Measurements from ENCODE around the gene HELZ. TPM values are rescaled to one million over a fixed set of nuclear protein-coding genes. Genes with fewer than 3 reads are reported as not detected.
"Not testable (repeated sequence)": the region's sequence is repeated elsewhere in the genome, so short reads cannot be mapped to it uniquely, and the experiment has no call there.

Gene HELZ
- polyA plus RNA-seq, 1 donor: 25.7 TPM

DNA sequence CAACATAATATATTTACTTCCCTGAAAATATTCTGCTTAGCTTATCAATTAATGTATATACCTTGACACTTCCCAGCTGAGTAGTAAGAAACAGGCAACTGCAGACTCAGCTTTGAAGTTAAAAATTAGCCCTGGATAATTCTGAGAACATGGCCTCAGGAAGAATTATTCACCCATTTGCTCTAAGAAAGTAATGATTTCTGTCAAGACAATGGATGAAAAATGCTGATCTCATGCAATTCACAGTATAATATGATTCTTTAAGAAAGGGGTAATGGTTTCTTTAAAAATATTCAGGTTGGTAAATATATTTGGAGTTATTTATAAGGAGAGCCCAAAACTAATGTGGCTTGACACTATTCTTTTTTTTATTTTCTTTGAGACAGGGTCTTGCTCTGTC is 111.8 kb downstream of the HELZ start:
- H3K4me1 ChIP-seq (ENCODE audit: control insufficient read depth, insufficient read depth, low read length): no peaks in the 10 kb centered on the region
- no peak overlapping the region for H3K4me3 ChIP-seq (ENCODE audit: low read length)
- H3K36me3 ChIP-seq (ENCODE audit: control insufficient read depth, insufficient read depth, low read length): peaks cover 28% of the 10 kb centered on the region
- no peaks in the 10 kb centered on the region for H3K27me3 ChIP-seq (ENCODE audit: control insufficient read depth, insufficient read depth, low read length)
- H3K9me3 ChIP-seq (ENCODE audit: control insufficient read depth, low read depth, low read length): no peaks in the 10 kb centered on the region
- no peak overlapping the region for H3K27ac ChIP-seq (ENCODE audit: low read length)
- DNase-seq: peak in 1 of 2 donors; percentile 31

DNA sequence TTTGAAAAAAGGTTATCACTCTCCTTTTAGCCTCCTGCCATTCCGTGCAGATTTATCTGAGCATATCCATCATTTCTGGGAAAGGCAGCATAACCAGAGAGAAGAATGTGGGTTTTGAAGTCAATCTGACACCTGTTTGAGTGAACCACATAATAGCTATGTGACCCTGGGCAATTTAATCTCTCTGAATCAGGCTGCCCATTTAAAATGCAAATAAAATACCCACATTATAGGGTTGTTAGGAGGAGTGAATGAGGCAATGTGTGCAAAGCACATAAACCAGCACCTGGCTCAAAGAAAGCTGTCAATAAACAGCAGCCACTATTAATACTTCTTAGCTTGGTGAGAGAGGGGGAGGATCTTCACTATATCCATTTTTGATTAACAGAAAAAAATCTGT is 112.6 kb downstream of the HELZ start:
- no peaks in the 10 kb centered on the region for H3K27me3 ChIP-seq (ENCODE audit: control insufficient read depth, insufficient read depth, low read length)
- no peaks in the 10 kb centered on the region for H3K9me3 ChIP-seq (ENCODE audit: control insufficient read depth, low read depth, low read length)
- peaks cover 30% of the 10 kb centered on the region for H3K36me3 ChIP-seq (ENCODE audit: control insufficient read depth, insufficient read depth, low read length)

DNA sequence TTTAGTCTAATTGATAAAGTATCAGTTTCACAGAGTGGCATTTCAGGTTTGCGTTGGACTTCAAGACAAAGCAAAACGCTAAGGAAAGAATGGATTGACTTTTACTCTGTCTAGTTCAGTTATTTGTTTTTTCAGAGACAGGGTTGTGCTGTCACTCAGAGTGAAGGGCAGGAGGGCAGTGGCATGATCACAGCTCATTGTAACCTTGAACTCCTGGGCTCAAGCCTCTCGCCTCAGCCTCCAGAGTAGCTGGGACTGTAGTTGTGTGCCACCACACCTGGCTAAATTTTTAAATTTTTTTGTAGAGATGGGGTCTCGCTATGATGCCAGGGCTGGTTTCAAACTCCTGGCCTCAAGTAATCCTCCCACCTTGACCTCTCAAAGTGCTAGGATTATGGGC is 114.2 kb downstream of the HELZ start:
- H3K27me3 ChIP-seq (ENCODE audit: control insufficient read depth, insufficient read depth, low read length): no peaks in the 10 kb centered on the region
- no peak overlapping the region for H3K27ac ChIP-seq (ENCODE audit: low read length)
- peaks cover 24% of the 10 kb centered on the region for H3K36me3 ChIP-seq (ENCODE audit: control insufficient read depth, insufficient read depth, low read length)
- no CpG with 5 or more reads among the region's 4 CpGs for WGBS (ENCODE audit: insufficient coverage, low lambda C conversion rate)
- no peak for DNase-seq
- H3K9me3 ChIP-seq (ENCODE audit: control insufficient read depth, low read depth, low read length): no peaks in the 10 kb centered on the region
- no peaks in the 10 kb centered on the region for H3K4me1 ChIP-seq (ENCODE audit: control insufficient read depth, insufficient read depth, low read length)
- no peak overlapping the region for H3K4me3 ChIP-seq (ENCODE audit: low read length)

More for the DNA sequence above, 112.6 kb downstream of the HELZ start:
- no peak overlapping the region for H3K4me3 ChIP-seq (ENCODE audit: low read length)
- no CpG with 5 or more reads among the region's 1 CpG for WGBS (ENCODE audit: insufficient coverage, low lambda C conversion rate)
- H3K4me1 ChIP-seq (ENCODE audit: control insufficient read depth, insufficient read depth, low read length): no peaks in the 10 kb centered on the region
- H3K27ac ChIP-seq (ENCODE audit: low read length): no peak overlapping the region
- DNase-seq: no peak

DNA sequence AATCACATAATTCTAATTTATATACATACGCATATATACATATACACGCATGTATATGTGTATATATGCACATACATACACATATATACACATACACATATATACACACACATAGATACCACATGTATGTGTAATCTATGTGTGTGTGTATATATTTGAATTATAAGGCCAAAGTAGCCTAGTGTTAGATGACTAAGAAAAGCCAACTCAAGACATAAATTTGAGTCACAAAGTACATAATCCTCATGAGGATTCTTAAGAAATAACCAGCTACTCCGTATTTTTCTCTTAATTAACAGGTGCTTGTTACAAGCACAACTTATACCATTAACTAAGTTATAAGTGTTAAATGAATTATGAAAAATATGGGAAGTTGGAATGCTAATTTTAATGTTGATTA is 115.7 kb downstream of the HELZ start:
- 100% methylated on average over 1 of the region's 3 CpGs for WGBS (ENCODE audit: insufficient coverage, low lambda C conversion rate)
- Histone ChIP-seq H3K4me1 (ENCODE audit: control insufficient read depth, insufficient read depth, low read length) (no peaks in the 10 kb centered on the region), H3K27me3 (ENCODE audit: control insufficient read depth, insufficient read depth, low read length) (no peaks in the 10 kb centered on the region), H3K27ac (ENCODE audit: low read length) (no peak overlapping the region), H3K4me3 (ENCODE audit: low read length) (no peak overlapping the region), H3K36me3 (ENCODE audit: control insufficient read depth, insufficient read depth, low read length) (peaks cover 18% of the 10 kb centered on the region), H3K9me3 (ENCODE audit: control insufficient read depth, low read depth, low read length) (no peaks in the 10 kb centered on the region)
- DNase-seq: no peak

DNA sequence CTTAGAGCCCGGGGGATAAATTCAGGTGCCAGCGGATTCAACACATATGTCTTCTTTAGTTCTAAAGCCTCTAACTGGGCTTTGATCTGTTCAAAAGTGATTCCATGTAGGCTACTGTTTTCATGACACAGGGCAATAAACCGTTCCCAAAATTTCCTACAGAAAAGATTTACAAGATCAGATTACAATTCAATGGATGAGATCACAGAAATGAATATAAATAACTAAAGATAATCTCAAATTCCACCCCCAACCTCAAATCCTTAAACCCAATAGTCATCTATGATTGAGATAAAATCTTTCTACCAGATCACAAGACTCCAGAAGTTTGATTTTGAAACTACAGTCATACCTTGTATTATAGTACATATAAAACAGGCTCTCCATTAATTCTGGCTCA is 116.3 kb downstream of the HELZ start:
- no peak overlapping the region for H3K27ac ChIP-seq (ENCODE audit: low read length)
- WGBS (ENCODE audit: insufficient coverage, low lambda C conversion rate): 83% methylated on average over 1 of the region's 3 CpGs
- no peak for DNase-seq
- no peak overlapping the region for H3K4me3 ChIP-seq (ENCODE audit: low read length)
- H3K9me3 ChIP-seq (ENCODE audit: control insufficient read depth, low read depth, low read length): no peaks in the 10 kb centered on the region
- no peaks in the 10 kb centered on the region for H3K27me3 ChIP-seq (ENCODE audit: control insufficient read depth, insufficient read depth, low read length)
- H3K36me3 ChIP-seq (ENCODE audit: control insufficient read depth, insufficient read depth, low read length): peaks cover 15% of the 10 kb centered on the region
- no peaks in the 10 kb centered on the region for H3K4me1 ChIP-seq (ENCODE audit: control insufficient read depth, insufficient read depth, low read length)

DNA sequence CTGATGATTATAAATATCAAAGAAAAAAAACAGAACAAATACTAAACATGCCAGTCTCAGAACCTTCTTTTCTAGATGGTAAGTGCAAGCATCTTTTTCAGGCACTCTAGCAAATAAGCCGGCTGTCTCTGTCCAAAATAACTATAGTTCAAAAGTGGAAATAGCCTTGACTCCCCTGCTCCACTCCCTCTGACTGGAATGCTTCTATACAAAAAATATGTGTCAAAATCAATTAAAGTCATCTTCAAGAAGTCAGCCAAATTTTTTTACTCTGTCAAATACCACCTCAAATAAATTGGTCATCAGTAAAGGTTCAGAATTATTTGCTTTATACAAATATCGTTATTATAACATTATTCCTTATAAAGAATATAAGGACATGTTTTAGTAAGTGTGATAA is 117.1 kb downstream of the HELZ start:
- H3K27me3 ChIP-seq (ENCODE audit: control insufficient read depth, insufficient read depth, low read length): no peaks in the 10 kb centered on the region
- H3K36me3 ChIP-seq (ENCODE audit: control insufficient read depth, insufficient read depth, low read length): peaks cover 15% of the 10 kb centered on the region
- no peak overlapping the region for H3K4me3 ChIP-seq (ENCODE audit: low read length)
- no peak for DNase-seq
- H3K27ac ChIP-seq (ENCODE audit: low read length): no peak overlapping the region
- H3K9me3 ChIP-seq (ENCODE audit: control insufficient read depth, low read depth, low read length): no peaks in the 10 kb centered on the region
- WGBS (ENCODE audit: insufficient coverage, low lambda C conversion rate): no CpG with 5 or more reads among the region's 2 CpGs
- no peaks in the 10 kb centered on the region for H3K4me1 ChIP-seq (ENCODE audit: control insufficient read depth, insufficient read depth, low read length)

DNA sequence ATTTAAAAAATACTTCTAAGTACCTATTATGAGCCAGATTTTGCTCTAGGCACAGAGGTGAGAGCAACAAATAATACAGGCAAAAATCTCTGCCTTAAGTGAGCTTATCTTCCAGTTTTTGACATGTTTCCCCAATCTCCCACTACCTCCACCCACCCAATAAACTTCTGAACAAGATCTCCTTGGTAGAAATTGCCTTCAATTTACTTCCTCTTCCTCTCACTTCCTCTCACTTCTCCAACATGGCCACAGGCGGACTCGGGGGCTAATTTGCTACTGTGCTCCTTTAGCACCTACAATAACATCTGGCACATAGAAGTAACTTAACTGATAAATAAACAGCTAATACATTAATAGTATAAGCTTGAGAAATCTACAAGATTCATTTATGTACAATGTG is 118.0 kb downstream of the HELZ start:
- WGBS (ENCODE audit: insufficient coverage, low lambda C conversion rate): no CpG with 5 or more reads among the region's 2 CpGs
- Histone ChIP-seq H3K27me3 (ENCODE audit: control insufficient read depth, insufficient read depth, low read length) (no peaks in the 10 kb centered on the region), H3K9me3 (ENCODE audit: control insufficient read depth, low read depth, low read length) (no peaks in the 10 kb centered on the region), H3K4me3 (ENCODE audit: low read length) (no peak overlapping the region), H3K36me3 (ENCODE audit: control insufficient read depth, insufficient read depth, low read length) (peaks cover 17% of the 10 kb centered on the region), H3K27ac (ENCODE audit: low read length) (no peak overlapping the region), H3K4me1 (ENCODE audit: control insufficient read depth, insufficient read depth, low read length) (no peaks in the 10 kb centered on the region)
- DNase-seq: no peak

DNA sequence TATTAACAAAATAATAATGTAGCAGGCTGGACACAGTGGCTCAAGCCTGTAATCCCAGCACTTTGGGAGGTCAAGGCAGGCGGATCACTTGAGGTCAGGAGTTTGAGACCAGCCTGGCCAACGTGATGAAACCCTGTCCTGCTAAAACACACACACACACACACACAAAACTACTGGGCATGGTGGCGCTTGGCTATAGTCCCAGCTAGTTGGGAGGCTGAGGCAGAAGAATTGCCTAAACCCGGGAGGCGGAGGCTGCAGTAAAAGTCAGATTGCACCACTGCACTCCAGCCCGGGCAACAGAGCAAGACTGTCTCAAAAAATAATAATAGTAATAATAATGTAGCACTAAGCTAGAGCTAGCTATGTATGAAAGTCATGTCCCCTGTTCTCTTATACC is 118.5 kb downstream of the HELZ start:
- not testable (repeated sequence) for H3K27ac ChIP-seq (ENCODE audit: low read length); H3K9me3 ChIP-seq (ENCODE audit: control insufficient read depth, low read depth, low read length); DNase-seq; H3K27me3 ChIP-seq (ENCODE audit: control insufficient read depth, insufficient read depth, low read length); H3K4me3 ChIP-seq (ENCODE audit: low read length); H3K4me1 ChIP-seq (ENCODE audit: control insufficient read depth, insufficient read depth, low read length)
- peaks cover 17% of the 10 kb centered on the region for H3K36me3 ChIP-seq (ENCODE audit: control insufficient read depth, insufficient read depth, low read length)
- no CpG with 5 or more reads among the region's 6 CpGs for WGBS (ENCODE audit: insufficient coverage, low lambda C conversion rate)

DNA sequence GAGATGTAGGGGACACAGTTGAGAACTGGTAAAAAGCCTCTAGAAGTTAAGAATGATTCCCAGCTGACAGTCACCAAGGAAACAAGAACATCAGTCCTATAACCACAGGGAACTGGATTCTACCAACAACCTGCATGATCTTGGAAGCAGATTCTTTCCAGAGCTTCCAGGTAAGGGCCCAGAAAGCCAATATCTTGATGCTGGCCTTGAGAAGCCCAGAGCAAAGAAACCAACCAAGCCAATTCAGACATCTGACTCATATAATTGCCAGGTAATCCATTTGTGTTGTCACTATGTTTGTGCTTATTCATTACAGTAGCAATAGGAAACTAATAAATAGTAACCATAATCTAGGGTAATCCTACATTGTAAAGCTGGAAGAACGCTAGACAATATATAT is 119.1 kb downstream of the HELZ start:
- peaks cover 20% of the 10 kb centered on the region for H3K36me3 ChIP-seq (ENCODE audit: control insufficient read depth, insufficient read depth, low read length)
- peaks cover 3% of the 10 kb centered on the region for H3K4me1 ChIP-seq (ENCODE audit: control insufficient read depth, insufficient read depth, low read length)
- WGBS (ENCODE audit: insufficient coverage, low lambda C conversion rate): 80% methylated on average over 1 of the region's 1 CpG
- no peak overlapping the region for H3K4me3 ChIP-seq (ENCODE audit: low read length)
- no peak for DNase-seq
- H3K27me3 ChIP-seq (ENCODE audit: control insufficient read depth, insufficient read depth, low read length): no peaks in the 10 kb centered on the region
- no peak overlapping the region for H3K27ac ChIP-seq (ENCODE audit: low read length)
- H3K9me3 ChIP-seq (ENCODE audit: control insufficient read depth, low read depth, low read length): no peaks in the 10 kb centered on the region

DNA sequence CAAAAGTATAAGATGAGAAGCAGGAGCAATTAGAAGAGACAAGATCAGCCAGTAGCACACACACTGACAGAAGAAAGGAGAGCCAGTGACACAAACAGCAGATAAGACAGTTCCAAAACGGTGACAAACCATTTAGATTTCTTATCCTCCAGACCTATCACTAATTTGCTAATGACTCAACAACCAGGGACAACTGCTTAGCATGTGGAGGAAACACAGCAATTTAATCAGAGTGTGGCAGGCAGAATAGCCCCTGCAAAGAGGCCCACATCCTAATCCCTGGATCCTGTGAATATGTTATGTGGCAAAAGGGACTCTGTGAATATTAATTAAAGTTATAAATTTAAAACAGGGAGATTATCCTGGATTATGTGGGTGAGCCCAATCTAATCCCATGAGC is 119.6 kb downstream of the HELZ start:
- Histone ChIP-seq H3K4me1 (ENCODE audit: control insufficient read depth, insufficient read depth, low read length) (peaks cover 3% of the 10 kb centered on the region), H3K9me3 (ENCODE audit: control insufficient read depth, low read depth, low read length) (no peaks in the 10 kb centered on the region), H3K27ac (ENCODE audit: low read length) (no peak overlapping the region), H3K4me3 (ENCODE audit: low read length) (no peak overlapping the region), H3K27me3 (ENCODE audit: control insufficient read depth, insufficient read depth, low read length) (no peaks in the 10 kb centered on the region), H3K36me3 (ENCODE audit: control insufficient read depth, insufficient read depth, low read length) (peaks cover 21% of the 10 kb centered on the region)
- WGBS (ENCODE audit: insufficient coverage, low lambda C conversion rate): no CpG with 5 or more reads among the region's 1 CpG
- no peak for DNase-seq

DNA sequence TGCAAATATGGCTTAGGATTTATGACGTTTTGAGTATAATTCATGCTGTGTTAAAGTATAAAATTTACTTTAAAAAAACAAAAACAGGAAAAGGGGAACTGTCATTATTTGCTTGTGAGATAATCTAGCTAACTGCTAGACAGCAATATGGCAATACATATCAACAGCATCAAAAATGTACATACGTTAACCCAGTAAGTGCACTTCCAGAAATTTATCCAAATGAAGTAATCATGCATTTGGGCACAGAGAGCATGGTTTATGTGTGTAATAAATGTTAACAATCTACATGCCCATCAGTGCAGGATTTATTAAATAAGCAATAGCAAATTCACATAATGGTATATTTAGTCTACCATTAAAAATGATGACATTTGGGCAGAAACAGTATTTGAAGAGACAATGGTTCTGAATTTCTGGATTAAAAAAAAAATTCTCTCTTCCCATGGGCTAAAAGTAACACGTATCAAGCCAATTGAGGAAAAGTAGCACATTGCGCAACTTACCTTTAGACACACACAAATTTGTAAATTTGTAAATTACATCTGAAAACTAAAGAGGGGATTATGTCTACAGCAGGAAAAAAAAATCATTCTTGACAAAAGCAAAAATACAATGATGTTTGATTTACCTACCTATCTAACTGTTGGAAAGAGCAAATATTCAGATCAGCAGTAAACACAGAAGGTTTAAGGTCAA is 120.4 kb downstream of the HELZ start:
- WGBS (ENCODE audit: insufficient coverage, low lambda C conversion rate): 80% methylated on average over 1 of the region's 4 CpGs
- H3K27ac ChIP-seq (ENCODE audit: low read length): no peak overlapping the region
- peaks cover 3% of the 10 kb centered on the region for H3K4me1 ChIP-seq (ENCODE audit: control insufficient read depth, insufficient read depth, low read length)
- H3K9me3 ChIP-seq (ENCODE audit: control insufficient read depth, low read depth, low read length): no peaks in the 10 kb centered on the region
- no peaks in the 10 kb centered on the region for H3K27me3 ChIP-seq (ENCODE audit: control insufficient read depth, insufficient read depth, low read length)
- peaks cover 27% of the 10 kb centered on the region for H3K36me3 ChIP-seq (ENCODE audit: control insufficient read depth, insufficient read depth, low read length)
- H3K4me3 ChIP-seq (ENCODE audit: low read length): no peak overlapping the region
- no peak for DNase-seq

Measured in large intestine (tissue), 3 donors.